Measurements from ENCODE around the gene NCBP3. TPM values are rescaled to one million over a fixed set of nuclear protein-coding genes. Genes with fewer than 3 reads are reported as not detected.

NCBP3 gene
- total and polyA plus RNA-seq, 2 of the 8 experiments (the other 6 are each of a cell fraction or from before 2014, with no cell fraction given): 19.6 to 46.1 TPM

- TF ChIP-seq EZH2 (IDR thresholded peaks at IDR 0.05; ENCODE audit: low read depth, low read length, severe bottlenecking) (no peak), ASH2L (IDR thresholded peaks at IDR 0.05; ENCODE audit: low read length) (no peak), PHF8 (conservative IDR thresholded peaks at IDR 0.05; ENCODE audit: low read depth, low read length) (no peak)
Measured at GRCh38 chr17:3771140-3771539, 74.9 kb downstream of the NCBP3 start (continued).
